ENCODE data around the gene TBX21.

The TBX21 gene

DNA sequence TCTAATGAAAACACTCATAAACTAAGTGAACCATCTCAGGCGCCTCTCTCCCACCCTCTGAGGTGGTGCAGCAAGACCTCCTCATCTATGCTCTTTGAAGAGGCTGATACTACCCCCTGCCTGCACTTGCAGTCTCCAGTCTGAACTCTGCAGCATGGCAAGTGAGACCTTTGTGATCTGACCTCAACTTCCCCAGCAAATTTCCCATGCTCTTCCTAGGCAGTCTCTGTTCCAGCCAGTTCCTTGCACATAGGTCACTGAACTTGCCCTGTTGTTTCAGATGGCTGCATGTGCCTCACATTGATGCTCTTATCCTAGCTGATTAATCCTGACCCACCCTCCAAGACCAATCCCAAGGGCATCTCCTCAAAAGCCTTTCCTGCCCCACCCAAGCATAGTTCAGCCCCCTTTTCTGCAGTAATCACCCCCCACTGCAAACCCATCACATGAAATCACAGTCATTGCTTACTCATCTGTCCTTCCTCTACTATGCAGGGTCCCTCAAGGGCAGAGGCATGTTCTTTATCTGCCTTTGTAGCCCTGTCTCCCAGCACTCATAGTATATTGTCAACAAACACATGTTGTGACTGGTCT is 42.0 kb downstream of the TBX21 start:
- DNase-seq: no peak

DNA sequence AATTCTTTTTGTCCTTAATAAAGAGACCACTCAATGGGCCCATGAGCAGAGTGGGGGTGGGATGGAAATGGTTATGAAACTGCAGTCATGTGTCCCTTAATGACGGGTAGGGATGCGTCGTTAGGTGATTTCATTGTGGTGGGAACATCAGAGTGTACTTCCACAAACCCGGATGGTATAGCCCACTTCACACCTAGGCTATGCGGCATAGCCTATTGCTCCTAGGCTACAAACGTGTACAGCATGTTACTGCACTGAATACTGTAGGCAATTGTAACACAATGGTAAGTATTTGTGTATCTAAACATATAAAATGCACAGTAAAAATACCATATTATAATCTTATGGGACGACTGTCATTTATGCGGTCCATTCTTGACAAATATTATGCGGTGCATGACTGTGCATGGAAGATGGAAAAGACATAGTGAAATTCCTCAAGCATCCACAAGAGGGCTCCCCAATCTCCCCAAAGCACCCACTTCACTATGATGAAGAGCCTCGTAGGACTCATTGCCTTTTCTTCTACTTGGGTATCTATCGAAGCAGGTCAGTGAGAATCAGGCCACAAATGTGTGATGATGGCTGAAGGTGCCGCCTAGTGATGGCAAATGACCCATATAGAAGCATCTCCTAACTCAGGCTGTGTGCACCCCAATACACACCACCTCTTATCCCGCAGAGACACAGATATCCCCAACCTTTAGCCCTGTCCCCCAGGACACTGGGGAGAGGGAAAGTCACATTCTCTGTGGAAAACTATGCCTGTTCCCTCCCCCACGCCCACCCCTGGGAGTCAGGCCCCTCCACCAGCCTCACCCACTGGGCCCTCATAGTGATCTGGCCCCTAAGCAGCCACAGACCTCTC is 43.5 kb downstream of the TBX21 start:
- DNase-seq: peak; percentile 31

DNA sequence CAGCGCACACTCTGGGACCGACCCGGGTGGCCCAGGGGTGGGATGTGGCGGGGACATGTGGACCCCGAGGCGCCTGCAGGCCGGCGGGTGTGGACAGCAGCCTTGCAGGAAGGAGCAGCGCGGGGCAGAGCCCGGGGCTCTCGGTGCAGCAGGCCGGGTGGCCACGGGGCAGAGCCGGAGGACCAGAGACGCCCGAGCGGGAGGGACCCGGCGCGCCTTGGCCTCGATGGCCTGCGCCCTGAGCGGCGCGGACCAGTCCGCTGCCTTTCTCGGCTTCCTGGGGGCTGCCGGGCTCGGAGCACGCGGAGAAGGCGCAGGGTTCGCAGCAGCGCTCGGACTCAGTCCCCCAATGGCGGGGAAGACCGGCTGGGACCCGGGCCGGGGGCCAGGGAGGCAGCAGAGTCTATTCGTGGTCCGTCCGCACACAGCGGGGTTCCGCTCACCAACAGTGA is 45.2 kb downstream of the TBX21 start:
- DNase-seq: no peak

DNA sequence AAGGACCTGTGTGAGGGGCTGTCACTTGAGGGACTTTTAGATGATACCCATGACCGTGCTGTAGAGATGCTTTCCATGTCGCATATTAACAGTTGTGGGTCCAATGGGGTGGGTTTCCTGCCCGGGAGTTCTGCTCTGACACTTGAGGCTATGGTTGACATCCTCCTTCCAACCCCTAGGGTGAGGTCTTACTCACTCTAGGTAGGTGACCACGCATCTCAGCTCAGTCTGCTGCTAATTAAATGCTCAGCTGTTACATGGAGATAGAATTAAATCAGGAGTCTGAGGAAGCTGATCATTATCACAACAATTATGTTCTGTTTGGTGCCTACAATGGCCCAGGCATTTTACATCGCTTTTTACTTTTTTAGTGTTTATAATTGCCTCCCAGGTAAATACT is 48.4 kb downstream of the TBX21 start:
- DNase-seq: no peak

DNA sequence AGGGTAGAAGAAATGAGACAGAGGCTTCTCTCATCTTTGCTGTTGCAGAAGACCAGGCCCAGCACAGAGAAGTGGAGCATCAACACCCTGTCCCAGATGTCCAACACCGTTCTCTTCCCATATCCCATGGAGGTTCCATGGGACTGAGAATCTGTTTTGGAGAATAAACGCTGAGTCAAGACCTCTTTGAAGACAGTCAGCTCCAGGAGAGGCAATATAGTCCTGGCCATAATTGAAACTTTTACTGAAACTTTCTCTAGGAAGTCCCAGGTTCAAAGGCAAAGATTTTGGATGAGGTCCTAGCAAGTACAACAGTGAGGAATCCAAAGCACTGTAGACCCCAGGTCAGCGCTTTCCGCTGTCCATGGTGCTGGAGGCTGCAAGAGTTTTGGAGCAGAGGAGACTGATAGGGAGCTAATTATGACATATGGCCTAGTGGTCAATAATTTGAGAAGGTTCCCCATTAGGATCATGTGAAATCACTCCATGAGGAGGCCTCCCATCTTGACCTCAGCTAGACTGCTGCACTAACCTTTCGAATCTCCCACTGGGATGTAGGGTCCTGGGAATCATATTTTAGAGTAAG is 52.6 kb downstream of the TBX21 start:
- DNase-seq: peak; percentile 44

DNA sequence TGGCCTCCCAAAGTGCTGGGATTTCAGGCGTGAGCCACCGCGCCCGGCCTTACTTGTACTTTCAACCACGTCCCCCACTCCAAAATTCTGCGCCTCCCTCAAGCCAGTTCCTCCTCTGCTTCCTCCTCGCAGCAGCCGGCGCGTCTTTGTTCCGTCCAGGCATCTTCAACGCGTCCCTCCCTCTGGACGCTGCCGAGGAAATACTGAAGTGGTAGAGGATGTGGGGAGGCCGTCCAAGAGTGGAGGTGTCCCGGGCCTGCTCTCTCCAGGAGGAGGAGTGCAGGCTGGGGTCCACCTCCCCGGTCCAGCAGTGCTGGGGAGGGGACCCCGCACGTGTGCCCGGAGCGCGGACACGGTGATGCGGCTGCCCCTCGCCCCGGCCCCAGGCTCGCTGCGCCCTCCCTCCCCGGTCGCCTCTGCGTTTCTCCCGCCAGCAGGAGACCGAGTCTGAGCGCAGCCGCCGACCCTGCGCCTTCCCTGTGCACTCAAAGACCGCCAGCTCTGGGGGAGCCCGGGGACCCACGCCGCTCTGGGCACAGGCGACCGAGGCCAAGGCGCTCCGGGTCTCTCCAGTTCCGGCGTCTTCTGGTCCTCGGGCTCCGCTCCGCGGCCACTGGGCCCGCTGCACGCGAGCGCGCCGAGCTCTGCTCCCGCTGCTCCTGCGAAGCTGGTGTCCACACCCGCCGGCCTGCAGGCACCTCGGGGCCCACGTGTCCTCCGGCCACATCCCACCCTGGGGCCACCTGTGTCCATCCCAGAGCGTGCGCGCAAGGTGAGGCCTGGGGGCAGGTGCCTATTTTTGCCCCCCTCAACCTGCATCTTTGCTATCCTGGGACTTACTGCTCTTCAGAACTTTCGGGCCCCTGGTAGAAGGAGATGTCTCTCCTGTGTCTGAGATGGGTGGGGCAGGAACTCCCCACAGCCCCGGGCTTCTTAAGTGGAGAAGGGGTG is 56.9 kb downstream of the TBX21 start:
- peak; percentile 19 for DNase-seq

DNA sequence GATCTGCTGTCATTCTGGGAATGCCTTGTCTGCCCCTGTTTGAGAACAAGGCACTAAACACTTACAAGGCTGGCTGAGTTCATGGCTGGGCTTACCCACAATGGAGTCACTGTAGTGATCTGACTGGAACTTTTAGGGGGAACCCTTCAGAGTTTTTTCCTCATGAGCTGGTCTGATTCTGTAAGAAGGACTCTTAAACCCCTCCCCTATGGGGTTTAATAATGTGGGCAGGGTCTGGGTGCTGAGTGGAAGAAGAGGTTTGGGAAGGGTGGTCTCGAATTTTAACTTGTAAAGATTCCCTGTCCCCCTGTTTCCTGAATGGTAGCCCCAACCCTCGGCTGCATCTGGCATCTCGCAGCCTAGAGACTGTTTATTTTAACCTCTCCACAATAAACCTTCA is 58.0 kb downstream of the TBX21 start:
- no peak for DNase-seq

DNA sequence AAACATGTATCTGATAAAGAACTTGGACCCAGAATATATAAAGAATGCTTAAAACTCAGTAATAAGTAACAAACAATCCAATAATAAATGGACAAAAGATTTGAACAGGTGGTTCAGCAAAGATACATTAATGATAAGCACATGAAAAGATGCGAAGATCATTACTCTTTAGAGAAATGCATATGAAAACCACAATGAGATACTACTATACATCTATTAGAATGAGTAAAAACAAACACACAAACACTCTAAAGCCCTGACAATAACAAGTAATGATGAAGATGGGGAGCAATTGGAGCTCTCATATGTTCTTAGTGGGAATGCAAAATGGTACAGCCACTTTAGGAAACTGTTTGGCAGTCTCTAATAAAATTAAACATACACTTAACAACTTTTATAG is 59.4 kb downstream of the TBX21 start:
- no peak for DNase-seq

DNA sequence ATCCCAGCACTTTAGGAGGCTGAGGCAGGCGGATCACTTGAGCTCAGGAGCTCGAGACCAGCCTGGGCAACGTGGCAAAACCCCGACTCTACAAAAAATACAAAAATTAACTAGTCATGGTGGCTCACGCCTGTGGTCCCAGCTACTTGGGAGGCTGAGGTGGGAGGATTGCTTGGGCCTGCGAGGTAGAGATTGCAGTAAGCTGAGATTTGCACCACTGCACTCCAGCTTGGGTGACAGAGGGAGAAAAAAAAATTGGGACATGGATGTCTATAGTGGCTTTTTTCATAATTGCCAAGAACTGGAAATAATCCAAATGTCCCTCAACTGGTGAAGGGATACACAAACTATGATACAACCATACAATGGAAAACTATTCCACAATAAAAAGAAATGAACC is 59.9 kb downstream of the TBX21 start:
- no peak for DNase-seq

All from fibroblast of upper back skin (primary cell).